GDM1 (cell line): ENCODE results near the gene SPSB4.

Source experiments
- DNase-seq: peaks from one replicate; lab custom pipeline; 2025; lab: John Stamatoyannopoulos, UW

The SPSB4 gene

DNA sequence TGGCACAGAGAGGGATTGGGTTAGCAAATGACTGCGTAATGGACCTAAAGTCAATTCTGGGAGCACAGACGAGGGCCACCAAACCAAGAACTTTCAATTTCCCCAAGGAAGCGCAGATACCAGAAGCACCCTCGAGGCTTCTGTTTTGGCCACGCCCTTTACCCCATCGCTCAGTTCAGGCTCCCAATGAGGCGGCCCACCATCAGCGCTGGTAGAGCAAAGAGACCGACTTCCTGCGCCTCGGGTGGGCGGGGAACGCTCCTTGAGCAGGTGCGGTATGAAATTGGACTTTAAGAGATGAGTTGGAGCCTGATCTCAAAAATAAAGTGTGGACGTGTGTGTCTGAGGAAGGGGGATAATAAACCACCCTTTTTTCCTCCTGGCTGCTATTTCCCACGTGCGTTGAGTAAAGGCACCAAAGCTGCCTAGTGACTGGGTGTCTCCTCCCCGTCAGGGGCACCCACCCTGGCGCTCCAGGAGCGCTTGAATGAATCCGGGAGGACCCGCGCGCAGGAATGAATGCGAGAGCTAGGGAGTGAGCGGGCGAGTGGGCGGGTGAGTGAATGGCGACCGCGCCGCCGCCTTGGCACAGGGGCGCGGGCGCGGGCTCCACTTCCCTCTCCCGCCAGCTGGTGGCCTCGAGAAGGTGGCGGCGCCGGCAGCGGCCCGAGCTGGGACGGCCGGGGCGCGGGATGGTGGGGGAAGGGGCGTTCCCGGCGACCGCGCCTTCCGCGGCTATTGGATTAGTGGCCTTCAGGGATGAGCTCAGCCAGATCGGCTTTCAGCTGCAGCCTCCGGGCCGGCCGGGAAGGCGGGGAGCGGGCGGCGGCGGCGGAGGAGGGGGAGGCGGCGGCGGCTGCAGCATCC is at the start of gene SPSB4:
Gene SPSB4 (plus strand): TSS at position 772 of the 867 bp plus-strand sequence. CDS start 14,758 bp downstream, outside the sequence.
- peak; percentile 75 for DNase-seq

DNA sequence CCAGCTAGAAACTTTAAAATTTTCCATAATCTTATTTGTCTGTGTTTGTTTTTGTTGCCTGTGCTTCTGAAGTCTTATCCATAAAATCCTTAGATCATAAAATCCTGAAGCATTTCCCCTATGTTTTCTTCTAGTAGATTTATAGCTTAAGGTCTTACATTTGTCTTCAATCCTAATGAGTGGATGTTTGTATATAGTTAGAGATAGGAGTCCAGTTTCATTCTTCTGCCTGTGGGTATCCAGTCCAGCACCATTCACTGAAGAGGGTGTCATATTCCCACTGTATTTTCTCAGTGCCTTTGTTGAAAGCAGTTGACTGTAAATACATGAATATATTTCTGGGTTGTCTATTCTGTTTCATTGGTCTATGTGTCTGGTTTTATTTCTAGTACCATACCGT is 44.8 kb upstream of the SPSB4 start:
- DNase-seq: no peak

DNA sequence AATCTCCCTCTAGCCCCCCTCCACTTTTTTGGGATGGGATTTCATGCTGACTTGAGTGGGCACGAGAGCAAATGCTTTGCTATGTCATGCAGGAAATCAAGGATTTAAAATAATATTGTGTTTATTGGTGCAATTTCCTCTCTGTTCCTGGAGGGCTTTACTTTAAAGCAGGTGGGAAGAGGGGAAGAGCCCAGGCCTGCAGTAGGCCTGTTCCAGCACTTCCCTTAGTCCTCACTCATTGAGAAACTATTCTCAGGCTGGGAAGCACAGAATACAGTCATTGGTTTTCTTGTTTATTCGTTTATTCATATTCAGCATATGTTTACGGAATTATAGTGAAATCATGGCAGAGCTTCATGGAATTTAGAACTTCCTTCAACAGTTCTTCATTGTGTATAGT is 41.7 kb upstream of the SPSB4 start:
- DNase-seq: no peak

DNA sequence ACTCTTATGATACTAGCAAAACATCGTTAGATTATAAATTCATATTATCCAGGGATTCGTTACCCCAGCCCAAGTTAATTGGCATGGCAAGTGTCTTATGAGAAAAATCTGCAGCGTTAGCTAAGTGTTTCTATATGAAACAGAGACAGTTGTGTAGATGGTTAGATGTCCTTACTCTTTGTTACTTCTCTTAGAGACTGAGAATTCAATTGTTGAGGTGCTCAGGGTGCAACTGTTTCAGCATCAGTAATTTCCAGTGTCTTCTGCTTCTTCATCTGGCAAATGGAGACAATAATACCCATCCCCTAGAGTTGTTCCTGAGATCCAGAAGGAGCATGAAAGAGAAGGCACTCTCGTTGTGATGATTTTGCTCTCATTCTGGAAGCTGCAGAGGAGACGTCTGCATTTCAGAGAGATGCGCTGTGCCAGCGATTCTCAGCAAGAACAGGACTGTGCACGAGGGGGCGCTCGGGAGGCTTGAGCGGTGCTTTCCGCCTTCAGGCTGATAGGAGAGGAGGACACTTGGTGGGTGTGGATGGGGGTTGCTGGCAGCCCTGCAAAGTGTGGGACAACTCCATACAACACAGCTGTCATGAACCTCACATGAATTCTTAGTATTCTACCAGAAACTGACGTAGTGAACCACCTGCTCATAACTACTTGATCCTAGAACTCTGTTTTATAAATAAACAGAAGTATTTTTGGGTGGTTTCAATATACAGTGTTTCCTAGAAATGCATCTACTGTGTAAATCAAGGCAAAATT is 39.7 kb upstream of the SPSB4 start:
- DNase-seq: peak; percentile 68

DNA sequence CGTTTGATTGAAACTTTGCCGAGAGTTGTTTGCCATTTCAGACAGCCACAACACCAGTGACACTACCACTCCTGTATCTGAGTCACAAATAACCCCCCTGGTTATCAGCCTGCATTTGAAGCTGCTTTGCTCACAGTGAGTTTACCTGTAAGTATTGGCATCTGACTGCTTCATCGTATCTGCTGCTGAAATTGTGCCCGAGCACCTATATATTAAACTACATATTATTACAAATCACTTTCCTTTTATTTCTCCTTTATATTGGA is 39.2 kb upstream of the SPSB4 start:
- DNase-seq: no peak

DNA sequence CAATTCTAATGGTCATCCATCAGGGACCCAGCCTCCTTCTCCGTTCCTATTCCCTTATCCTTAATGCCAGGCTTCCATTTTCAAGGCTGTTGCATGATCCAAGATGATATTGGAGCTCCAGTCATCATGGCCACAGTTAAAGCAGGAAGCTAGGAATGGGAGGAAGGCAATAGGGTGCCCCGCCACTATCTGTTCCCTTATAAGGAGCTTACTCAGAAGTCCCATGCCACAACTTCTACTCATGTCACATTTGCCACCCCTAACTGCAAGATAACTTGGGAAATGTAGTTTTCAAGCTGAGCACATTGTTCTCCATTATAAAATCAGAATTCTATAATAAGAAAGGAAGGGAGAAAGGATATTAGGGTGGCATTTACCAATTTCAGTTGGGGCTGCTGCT is 38.6 kb upstream of the SPSB4 start:
- DNase-seq: no peak

DNA sequence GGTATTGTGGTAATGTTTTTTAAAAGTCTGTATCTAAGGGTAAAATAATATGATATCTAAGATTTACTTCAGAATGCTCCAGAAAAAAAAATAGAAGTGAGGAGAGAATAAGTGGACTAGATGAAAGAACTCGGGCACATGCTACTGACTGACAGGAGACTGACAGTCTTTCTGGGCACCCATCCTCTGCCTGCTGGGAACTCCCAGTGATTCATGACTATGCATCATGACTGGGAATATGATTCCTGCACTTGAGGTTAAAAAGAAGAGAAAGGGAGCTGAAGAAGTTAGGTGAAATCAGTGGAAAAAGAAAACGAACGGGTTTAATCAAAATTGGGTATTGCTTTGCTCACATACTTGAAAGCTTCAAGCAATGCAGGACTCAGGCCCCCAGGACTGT is 35.7 kb upstream of the SPSB4 start:
- DNase-seq: no peak

DNA sequence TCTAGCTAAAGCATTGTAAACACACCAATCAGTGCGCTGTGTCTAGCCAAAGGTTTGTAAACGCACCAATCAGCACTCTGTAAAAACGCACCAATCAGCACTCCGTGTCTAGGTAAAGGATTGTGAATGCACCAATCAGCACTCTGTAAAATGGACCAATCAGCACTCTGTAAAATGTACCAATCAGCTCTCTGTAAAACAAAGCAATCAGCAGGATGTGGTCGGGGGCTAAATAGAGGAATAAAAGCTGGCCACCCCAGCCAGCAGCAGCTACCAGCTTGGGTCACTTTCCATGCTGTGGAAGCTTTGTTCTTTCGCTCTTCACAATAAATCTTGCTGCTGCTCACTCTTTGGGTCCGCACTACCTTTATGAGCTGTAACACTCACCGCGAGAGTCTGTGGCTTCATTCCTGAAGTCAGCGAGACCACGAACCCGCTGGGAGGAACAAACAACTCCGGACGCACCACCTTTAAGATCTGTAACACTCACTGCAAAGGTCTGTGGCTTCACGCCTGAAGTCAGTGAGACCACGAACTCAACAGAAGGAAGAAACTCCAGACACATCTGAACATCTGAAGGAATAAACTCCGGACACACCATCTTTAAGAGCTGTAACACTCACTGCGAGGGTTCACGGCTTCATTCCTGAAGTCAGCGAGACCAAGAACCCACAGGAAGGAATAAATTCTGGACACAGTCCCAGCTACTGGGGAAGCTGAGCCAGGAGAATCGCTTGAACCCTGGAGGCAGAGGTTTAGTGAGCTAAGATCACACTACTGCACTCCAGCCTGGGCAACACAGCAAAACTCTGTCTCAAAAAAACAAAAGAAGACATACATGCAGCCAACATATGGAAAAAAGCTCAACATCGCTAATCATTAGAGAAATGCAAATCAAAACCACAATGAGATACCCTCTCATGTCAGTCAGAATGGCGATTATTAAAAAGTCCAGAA is 33.5 kb upstream of the SPSB4 start:
- peak; percentile 28 for DNase-seq

DNA sequence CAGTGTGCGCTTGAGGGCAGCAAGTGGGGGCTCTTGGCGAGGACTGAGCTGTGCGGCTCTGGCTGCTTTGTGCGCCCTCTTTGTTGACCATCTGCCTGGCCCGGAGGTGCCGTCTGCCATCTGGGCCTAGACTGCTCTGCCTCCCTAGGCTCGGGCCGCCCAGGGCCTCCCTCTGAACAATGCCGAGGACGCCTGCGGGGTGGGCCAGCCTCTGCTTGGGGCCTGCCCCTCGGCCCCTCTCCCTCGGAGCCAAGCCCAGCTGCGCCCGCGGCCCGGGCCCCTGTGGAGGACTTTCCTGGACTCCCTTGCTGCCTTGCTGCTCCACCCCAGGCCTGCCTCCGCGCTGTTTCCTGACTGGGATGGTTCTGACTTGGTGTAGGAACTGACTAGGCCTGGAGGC is 31.9 kb upstream of the SPSB4 start:
- no peak for DNase-seq

DNA sequence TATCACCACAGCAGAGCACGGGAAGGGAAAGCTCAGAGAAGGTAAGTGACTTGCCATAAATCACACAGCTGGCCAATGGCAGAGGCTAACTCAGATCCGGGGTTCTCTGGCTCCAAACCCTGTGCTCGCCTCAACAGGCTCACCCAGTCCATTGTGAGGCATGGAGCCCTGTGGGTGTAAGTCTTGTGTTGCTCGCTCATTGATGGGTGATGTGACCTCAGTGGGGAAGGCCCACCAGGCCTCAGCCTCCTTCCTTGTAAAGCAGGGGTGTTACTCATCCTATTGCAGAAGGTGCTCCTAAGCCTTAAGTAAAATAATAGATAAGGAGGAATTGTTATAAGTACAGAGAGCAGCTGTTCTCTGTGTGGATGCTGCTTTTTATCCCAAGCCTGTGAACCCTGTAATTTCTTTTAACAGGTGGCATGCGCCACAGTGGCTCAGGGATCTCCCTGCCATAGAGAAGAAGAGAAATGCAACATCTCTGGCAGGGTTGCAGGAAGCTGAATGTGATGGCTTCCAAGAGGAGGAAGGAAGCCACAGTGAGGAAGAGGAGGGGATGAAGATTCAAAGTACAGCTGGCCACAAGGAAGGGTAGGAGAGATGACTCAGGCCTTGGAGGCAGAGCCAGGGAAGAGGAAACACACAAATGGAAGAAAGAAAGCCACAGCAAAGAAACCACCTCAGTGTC is 30.9 kb upstream of the SPSB4 start:
- DNase-seq: peak; percentile 49

DNA sequence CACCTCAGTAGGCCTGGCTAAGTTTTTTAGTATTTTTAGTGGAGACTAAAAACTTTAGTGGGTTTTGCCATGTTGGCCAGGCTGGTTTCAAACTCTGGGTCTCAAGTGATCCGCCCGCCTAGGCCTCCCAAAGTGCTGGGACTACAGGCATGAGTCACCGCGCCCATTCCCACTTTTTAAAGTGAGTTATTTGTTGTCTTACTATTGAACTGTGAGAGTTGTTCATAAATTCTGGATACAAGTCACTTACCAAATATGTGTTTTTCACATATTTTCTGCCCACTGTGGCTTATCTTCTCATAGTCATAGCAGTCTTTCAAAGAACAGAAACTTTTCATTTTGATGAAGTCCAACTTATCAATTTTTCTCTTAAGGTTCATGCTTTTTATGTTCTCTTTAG is 29.9 kb upstream of the SPSB4 start:
- no peak for DNase-seq

DNA sequence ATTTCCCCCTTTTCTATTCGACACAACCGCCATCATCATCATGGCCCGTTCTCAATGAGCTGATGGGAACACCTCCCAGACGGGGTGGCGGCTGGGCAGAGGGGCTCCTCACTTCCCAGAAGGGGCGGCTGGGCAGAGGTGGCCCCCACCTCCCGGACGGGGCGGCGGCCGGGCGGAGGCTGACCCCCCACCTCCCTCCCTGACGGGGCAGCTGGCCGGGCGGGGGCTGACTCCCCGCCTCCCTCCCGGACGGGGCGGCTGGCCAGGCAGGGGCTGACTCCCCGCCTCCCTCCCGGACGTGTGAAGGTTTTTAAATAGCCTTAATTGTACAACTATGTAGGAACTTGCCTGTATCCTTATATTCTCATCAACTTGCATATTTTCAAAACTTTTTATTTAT is 20.9 kb upstream of the SPSB4 start:
- no peak for DNase-seq

DNA sequence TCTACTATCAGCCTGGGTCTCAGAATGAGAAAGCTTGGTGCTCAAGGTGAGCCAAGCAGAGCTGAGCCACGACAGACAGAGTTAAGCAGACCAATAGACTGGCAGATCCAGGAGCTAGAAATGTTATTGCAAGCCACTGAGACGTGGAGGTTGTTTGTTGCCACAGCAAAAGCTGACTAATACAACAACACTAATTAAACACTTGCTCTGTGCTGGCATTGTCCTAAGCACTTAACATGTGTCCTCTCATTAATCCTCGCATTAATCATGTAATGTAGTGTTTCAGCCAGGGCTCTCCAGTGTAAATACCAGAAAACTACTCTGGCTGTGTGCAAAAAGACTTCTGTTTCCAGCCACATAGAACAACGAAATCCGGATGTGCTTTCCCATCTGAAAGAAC is 11.6 kb upstream of the SPSB4 start:
- DNase-seq: no peak

DNA sequence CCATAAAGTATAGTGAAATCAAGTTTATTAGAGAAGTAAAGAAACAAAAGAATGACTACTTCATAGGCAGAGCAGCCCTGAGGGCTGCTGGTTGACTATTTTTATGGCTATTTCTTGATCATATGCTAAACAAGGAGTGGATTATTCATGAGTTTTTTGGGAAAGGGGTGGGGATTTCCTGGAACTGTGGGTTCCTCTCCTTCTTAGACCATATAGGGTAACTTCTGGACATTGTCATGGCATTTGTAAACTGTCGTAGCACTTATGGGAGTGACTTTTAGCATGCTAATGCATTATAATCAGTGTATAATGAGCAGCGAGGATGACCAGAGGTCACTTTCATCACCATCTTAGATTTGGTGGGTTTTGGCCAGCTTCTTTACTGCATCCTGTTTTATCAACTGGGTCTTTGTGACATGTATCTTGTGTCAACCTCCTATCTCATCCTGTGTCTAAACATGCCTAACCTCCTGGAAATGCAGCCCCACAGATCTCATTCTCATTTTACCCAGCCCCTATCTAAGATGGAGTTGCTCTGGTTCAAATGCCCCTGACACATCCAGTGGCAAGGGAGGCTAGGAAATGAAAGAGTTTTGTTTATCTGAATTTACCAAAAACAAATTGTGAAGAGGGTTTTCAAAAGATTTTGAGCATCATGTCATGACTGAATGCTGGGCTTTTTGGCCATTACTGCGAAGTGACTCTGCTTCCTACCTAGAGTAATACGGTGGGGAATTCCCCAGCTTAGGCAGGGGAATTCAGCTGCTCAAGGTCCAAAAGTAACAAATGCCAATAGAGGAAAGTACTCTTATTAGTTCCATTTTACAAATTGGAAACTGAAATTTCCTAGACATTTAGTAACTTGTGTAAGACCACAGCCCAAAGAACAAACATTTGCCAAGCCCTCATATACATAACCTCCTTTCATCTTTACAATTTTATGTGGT is 6.2 kb upstream of the SPSB4 start:
- no peak for DNase-seq

DNA sequence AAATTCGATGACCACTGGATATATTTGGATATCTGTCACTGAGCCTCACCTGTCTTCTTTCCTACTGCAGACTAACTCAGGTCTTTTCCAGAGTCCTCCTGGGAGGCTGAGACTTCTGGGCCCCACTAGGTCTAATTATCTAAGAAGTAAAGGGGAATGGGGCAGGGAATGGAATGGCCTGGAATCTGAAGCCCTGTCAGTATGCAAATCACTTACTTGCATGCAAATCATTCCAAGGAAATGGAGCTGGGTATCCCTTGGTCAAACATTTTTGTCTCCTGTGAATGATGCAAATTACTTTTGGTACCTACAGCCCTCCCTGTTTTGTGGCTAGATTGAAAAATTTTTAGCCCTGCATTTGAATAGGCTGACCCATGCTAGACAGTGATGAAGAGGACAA is 5.3 kb upstream of the SPSB4 start:
- DNase-seq: no peak

DNA sequence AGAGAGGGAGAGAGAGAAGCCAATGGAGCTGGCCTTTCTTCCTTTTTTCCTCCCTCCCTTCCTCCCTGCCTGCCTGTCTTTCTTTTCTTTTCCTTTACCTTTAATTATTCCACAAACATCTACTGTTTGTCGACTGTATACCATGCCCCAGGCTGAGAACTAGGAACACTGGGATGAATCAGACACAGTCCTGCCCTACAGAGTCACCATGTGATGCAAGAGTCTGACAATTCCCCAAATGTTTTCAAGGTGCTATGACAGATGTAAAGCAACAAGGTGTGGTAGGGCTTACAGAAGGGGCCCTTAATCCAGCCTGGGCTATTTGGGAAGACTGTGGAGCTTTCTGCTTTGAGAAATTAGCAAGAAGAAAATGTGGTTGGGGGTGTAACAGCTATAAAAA is 4.0 kb upstream of the SPSB4 start:
- DNase-seq: no peak

DNA sequence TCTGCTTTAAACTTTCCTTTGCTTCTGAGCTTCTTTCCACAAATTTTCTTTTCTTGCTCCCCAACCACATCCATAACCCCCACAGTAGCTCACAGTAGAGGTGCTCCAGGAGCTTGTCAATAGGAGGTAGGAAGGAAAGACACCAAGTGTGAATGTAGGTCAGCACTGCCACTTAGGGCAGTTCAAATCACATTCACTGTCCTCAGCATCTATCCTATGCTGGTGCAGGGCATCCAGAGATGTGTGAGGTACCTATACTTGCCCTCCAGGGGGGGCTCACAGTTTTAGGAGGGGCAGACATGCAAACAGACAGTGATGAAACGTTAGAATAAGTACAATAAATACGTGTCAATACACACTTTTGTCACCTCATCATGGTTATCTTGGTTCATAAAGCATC is 1.5 kb upstream of the SPSB4 start:
- peak; percentile 20 for DNase-seq

DNA sequence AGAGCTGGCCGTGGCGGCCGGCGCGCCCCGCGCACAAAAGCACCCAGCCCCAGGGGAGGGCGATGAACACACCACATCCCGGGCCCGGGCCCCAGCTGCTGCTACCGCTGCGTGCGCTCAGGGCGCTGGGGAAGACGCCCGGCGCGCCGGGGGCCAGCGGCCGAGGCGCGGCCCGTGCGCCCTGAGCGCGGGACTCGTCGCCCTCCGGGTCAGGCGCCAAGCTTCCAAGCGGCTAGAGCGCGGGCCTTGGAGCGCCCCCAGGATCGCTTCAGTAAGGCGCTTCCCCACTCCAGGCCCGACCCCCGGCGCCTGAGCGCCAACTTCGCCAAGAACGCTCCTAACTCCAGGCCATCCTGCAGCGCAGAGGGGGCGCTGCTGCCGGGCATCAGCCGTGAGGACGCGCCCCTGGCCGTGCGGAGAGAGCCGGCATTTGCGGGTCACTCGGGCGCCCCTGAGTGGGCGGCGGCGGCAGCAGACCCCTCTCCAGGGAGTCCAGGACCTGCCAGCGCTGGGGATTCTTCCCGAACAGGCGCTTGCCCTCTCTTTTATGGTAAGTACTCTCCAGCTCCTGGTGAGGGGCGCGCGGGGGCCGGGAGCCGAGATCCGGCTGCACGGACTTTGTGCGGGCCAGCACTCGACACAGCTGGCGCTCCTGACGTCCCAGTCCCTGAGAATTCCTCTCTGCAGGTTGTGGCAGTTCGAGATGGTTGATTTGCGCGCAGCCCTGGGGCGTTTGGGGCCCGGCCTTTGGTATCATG is 475 bp downstream of the SPSB4 start:
- DNase-seq: no peak

DNA sequence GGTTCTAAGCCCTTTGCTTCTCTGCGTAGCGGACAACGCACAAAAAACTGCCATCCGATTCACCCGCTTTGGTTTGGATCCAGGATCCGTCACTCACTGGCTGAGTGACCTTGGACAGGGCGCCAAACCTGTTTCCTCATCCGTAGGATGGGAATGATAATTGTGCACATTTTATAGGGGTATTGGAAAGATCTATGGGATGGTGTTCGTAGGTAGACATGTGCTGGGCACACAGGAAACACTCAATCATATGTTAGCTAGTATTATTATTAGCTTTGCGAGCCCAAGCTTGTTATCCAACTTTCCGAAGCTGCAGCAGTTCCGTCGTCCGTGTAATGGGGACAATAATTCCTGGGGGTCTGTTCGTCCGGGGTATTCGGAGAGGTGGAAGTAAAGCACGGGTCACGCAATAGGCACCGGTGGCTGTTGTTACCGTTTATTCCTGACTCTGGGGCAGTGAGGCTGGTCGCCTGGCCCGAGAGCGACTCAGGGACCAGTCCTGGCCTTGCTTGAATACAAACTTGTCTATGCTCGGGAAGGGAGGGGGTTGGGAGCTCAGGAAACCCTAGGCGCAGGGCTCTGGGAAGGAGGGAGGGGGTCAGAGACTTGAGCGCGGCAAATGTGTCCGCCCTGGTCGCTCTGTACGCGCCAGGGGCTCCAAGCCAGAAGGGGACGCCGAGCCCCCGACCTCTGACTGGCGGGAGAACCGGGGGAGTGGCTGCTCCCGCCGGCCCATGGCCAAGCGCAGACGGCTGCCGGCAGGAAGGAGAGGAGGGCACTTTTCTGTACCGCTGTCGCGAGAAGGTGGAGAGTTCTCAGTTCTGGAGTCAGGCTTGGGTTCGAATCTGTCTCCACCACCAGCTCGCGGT is 1.3 kb downstream of the SPSB4 start:
- DNase-seq: peak; percentile 44
